Liver (tissue), 3 donors: ENCODE data around the gene NRG2.

ENCODE experiments used
- EGR1 ChIP-seq, 2 donors: IDR thresholded peaks; 2 replicates each; pipeline ENCODE4 v1.6.1; 2016 to 2018; ENCODE audit warnings: antibody characterized with exemption in 2 of 2, low read depth in 2 of 2
- GABPA ChIP-seq, 2 donors: IDR thresholded peaks in 1 of 2; conservative IDR thresholded peaks in 1 of 2; 2 replicates each; pipeline ENCODE4 v1.6.1; 2016; ENCODE audit warnings: antibody characterized with exemption in 2 of 2, mild to moderate bottlenecking in 1 of 2, moderate library complexity in 1 of 2
- HNF4A ChIP-seq, 2 donors: conservative IDR thresholded peaks; 2 replicates each; pipeline ENCODE4 v1.6.1; 2016; ENCODE audit warnings: antibody characterized with exemption in 2 of 2, mild to moderate bottlenecking in 2 of 2
- HNF4G ChIP-seq: IDR thresholded peaks from 2 replicates; pipeline ENCODE4 v1.6.1; 2016; ENCODE audit warnings: antibody characterized with exemption
- JUND ChIP-seq, 2 donors: IDR thresholded peaks; 2 replicates each; pipeline ENCODE4 v1.6.1; 2016; ENCODE audit warnings: antibody characterized with exemption in 2 of 2
- RAD21 ChIP-seq, 2 donors: IDR thresholded peaks; 2 replicates each; pipeline ENCODE4 v1.6.1; 2016; ENCODE audit warnings: antibody characterized with exemption in 2 of 2, mild to moderate bottlenecking in 2 of 2
- TAF1 ChIP-seq: conservative IDR thresholded peaks from 2 replicates; pipeline ENCODE4 v1.6.1; 2016; ENCODE audit warnings: antibody characterized with exemption, mild to moderate bottlenecking
- YY1 ChIP-seq: IDR thresholded peaks from 2 replicates; pipeline ENCODE4 v1.6.1; 2016; ENCODE audit warnings: antibody characterized with exemption, mild to moderate bottlenecking
- TF ChIP-seq, protein P1 (sequence below): fragments of 150-350 bp; IDR thresholded peaks from 2 replicates; pipeline ENCODE4 v1.5.1; 2017; ENCODE audit warnings: improper control_type of control experiment, low read depth, low read length; ENCODE audit not compliant: missing input control
- TF ChIP-seq, protein P2 (sequence below): IDR thresholded peaks from 2 replicates; pipeline ENCODE4 v1.6.1; 2016; ENCODE audit warnings: antibody characterized with exemption
- donor health status: healthy.
- donor health status: healthy.

DNA sequence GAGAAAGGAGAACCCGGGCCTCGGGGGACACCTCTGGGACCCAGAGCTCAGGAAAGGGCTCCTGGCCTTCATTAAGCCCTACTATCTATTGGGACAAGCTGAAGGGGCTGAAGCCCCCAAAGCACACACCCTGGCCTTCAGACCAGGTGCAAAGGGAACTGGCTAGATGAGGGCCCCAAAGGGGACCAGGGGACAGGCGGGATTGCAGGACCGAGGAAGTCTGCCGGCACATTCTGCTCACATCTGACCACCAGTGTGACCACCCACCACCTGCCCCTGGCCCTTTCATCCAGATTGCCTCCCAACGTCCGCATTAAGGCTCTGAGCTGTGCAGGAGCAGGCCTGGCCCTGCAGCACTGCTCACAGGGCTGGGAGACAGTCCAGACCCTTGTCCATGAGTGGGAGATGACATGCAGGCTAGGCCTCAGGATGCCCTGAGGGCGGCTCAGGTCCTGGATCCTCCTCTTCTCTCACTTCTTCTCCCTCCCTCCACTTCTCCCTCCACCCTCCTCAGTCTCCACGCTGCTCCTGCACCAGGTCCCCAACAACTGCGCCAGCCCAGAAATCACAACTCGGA is 228.3 kb downstream of the NRG2 start:
- TF ChIP-seq, protein P1, sequence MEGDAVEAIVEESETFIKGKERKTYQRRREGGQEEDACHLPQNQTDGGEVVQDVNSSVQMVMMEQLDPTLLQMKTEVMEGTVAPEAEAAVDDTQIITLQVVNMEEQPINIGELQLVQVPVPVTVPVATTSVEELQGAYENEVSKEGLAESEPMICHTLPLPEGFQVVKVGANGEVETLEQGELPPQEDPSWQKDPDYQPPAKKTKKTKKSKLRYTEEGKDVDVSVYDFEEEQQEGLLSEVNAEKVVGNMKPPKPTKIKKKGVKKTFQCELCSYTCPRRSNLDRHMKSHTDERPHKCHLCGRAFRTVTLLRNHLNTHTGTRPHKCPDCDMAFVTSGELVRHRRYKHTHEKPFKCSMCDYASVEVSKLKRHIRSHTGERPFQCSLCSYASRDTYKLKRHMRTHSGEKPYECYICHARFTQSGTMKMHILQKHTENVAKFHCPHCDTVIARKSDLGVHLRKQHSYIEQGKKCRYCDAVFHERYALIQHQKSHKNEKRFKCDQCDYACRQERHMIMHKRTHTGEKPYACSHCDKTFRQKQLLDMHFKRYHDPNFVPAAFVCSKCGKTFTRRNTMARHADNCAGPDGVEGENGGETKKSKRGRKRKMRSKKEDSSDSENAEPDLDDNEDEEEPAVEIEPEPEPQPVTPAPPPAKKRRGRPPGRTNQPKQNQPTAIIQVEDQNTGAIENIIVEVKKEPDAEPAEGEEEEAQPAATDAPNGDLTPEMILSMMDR = no peak
- TF ChIP-seq JUND (IDR thresholded peaks at IDR 0.05) (no peak), TAF1 (no peak), YY1 (no peak), GABPA (IDR thresholded peaks at IDR 0.05 in 1 of 2, conservative IDR thresholded peaks at IDR 0.05 in 1 of 2) (no peak), HNF4A (conservative IDR thresholded peaks at IDR 0.05) (no peak), HNF4G (no peak), EGR1 (IDR thresholded peaks at IDR 0.05; ENCODE audit: low read depth in 2 of 2) (no peak), RAD21 (IDR thresholded peaks at IDR 0.05) (no peak)
- TF ChIP-seq, protein P2, sequence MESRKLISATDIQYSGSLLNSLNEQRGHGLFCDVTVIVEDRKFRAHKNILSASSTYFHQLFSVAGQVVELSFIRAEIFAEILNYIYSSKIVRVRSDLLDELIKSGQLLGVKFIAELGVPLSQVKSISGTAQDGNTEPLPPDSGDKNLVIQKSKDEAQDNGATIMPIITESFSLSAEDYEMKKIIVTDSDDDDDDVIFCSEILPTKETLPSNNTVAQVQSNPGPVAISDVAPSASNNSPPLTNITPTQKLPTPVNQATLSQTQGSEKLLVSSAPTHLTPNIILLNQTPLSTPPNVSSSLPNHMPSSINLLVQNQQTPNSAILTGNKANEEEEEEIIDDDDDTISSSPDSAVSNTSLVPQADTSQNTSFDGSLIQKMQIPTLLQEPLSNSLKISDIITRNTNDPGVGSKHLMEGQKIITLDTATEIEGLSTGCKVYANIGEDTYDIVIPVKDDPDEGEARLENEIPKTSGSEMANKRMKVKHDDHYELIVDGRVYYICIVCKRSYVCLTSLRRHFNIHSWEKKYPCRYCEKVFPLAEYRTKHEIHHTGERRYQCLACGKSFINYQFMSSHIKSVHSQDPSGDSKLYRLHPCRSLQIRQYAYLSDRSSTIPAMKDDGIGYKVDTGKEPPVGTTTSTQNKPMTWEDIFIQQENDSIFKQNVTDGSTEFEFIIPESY = no peak
